ENCODE measurements around the gene NEK9. TPM values are rescaled to one million over a fixed set of nuclear protein-coding genes. Genes with fewer than 3 reads are reported as not detected.

Gene NEK9
- total and polyA plus RNA-seq, 2 donors (not counting 3 experiments of a cell fraction or from before 2014, with no cell fraction given), result 22.1 to 65.1 TPM

DNA sequence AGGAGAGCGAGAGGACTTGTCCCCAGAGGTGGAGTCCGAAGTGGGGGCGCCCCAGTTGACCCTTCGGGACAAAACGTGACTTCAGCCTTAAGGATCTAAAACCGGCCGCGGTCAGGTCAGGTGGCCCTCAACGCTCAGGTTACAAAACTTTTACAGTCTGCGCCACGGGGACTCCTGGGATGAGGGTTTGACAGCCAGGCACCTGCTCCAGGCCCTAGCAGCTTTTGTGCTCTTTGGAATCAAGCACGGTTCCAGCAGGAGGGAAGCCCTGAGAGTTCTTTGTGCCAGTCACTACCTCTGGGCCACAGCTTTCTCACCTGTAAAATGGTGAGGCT is 57.1 kb downstream of the NEK9 start:
- Histone ChIP-seq H3K4me2 (ENCODE audit: insufficient read depth, low read length) (peak overlapping the region; percentile 95), H3K9me3 (replicated peaks; ENCODE audit: control insufficient read depth, insufficient read depth, low read length) (no peaks in the 10 kb centered on the region), H3K79me2 (ENCODE audit: control insufficient read depth, insufficient read depth, low read length) (no peaks in the 10 kb centered on the region), H3K27me3 (ENCODE audit: control insufficient read depth in 2 of 2, insufficient read depth in 2 of 2, low read length in 2 of 2) (no peaks in the 10 kb centered on the region), H3K9me1 (replicated peaks; ENCODE audit: control insufficient read depth, extremely low read depth, insufficient read depth, low read length) (no peaks in the 10 kb centered on the region), H3K27ac (ENCODE audit: insufficient read depth, low read depth, low read length) (peak overlapping the region; percentile 86), H2AFZ (ENCODE audit: low read depth, low read length) (peak overlapping the region; percentile 55), H3K4me1 (ENCODE audit: control insufficient read depth, extremely low read depth, insufficient read depth, low read length) (peaks cover 13% of the 10 kb centered on the region), H3K4me3 (replicated peaks in 1 of 3; ENCODE audit: insufficient read depth in 1 of 3, low read depth in 1 of 3, low read length in 3 of 3) (peak overlapping the region in 1 of 3 experiments; percentile 11), H3K9ac (replicated peaks; ENCODE audit: extremely low read depth, insufficient read depth, low read length) (peak overlapping the region; percentile 72), H3K36me3 (ENCODE audit: control insufficient read depth in 2 of 2, extremely low read depth in 1 of 2, insufficient read depth in 2 of 2, low read length in 2 of 2) (no peaks in the 10 kb centered on the region), H4K20me1 (replicated peaks; ENCODE audit: control insufficient read depth, extremely low read depth, insufficient read depth, low read length) (no peaks in the 10 kb centered on the region)
- intact Hi-C loops (cut with micrococcal nuclease) (loop anchor here (1.0 to 5.0 kb wide), 4 partner anchors 10 to 123 kb away; partner anchors contain the start of genes EIF2B2 and PGF), dilution Hi-C loops (cut with MboI; ENCODE audit: extremely low pct_ligation_motif_present, low sequenced_read_pairs) (no loop called here)
- TF ChIP-seq JUN (IDR thresholded peaks at IDR 0.05; ENCODE audit: borderline replicate concordance, insufficient read depth, insufficient read length, low read depth), result no peak
- no peak for TF ChIP-seq POLR2AphosphoS5 (IDR thresholded peaks at IDR 0.05; ENCODE audit: insufficient read depth, low read depth, low read length)
- no peak for TF ChIP-seq MYC (IDR thresholded peaks at IDR 0.05; ENCODE audit: low read depth, low read length)
- FAIRE-seq (no peak), DNase-seq (ENCODE audit: low read depth, low spot score) (no peak)
- CTCF ChIA-PET, result interaction anchor here (0.6 to 2.8 kb wide), 8 partner anchors 19 to 198 kb away, joined by 3 to 15 read pairs (median 4); no protein-coding TSS in a partner anchor
- BruUV-seq (replicated peaks), result no TSS peak
- POLR2A ChIA-PET, result interaction anchor here (0.6 kb wide), 1 partner anchor 114 kb away, joined by 3 read pairs; the partner anchor contains the start of gene PGF

DNA sequence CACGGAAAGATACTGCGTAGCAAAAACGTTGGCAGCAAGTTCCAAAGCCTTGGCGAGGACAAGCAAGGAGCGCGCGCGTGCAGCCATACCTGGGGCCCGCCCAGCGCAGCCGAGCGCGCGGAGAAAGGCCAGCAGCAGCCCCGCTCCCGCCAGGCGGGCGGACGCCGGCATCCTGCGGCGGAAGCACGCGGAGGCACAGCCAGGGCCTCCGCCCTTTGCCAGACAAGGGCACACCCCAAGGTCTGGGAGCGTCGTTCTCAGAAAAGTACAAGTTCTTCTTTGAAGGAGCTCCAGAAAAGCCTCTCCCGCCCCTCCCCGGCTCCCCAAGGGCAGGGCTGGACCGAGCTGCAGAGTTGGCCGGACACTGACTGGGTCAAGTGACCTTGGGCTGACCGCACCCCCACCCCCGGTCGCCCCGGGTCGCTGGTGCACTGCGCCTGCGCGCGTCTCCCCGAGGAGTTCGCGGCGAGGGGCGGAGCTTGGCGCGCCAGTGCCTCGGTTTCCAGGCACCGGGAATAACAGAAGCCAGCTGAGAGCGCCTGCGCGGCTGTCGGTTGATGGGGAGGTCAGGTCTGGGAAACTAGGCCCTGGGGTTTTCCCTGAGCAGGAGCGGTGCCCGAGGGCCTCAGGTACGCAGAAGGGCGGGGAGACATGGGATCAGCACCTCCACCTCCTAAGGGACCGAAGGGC is 57.6 kb downstream of the NEK9 start, which contains the start of gene ZC2HC1C:
TSS of gene ZC2HC1C (plus strand) at position 521 of the 690 bp plus-strand sequence. CDS start 933 bp downstream, outside the sequence.
- H3K4me3 ChIP-seq (replicated peaks in 1 of 3; ENCODE audit: insufficient read depth in 1 of 3, low read depth in 1 of 3, low read length in 3 of 3), result peak within 1 kb of the TSS; percentile 31 to 69 (median 59)
- no peaks in the 10 kb centered on the region for H3K79me2 ChIP-seq (ENCODE audit: control insufficient read depth, insufficient read depth, low read length)
- intact Hi-C loops (cut with micrococcal nuclease) (loop anchor here (1.0 to 5.0 kb wide), 4 partner anchors 10 to 122 kb away; partner anchors contain the start of genes EIF2B2 and PGF), dilution Hi-C loops (cut with MboI; ENCODE audit: extremely low pct_ligation_motif_present, low sequenced_read_pairs) (no loop called here)
- H3K9me3 ChIP-seq (replicated peaks; ENCODE audit: control insufficient read depth, insufficient read depth, low read length), result no peaks in the 10 kb centered on the region
- ChIA-PET POLR2A (interaction anchor here (0.6 to 1.3 kb wide), 2 partner anchors 114 kb away, joined by 3 to 4 read pairs; partner anchors contain the start of gene PGF), CTCF (interaction anchor here (0.6 to 2.8 kb wide), 8 partner anchors 19 to 197 kb away, joined by 3 to 15 read pairs (median 4); no protein-coding TSS in a partner anchor)
- H4K20me1 ChIP-seq (replicated peaks; ENCODE audit: control insufficient read depth, extremely low read depth, insufficient read depth, low read length), result no peaks in the 10 kb centered on the region
- DNase-seq (ENCODE audit: low read depth, low spot score) (peak; percentile 91), FAIRE-seq (peak; percentile 76)
- H3K9me1 ChIP-seq (replicated peaks; ENCODE audit: control insufficient read depth, extremely low read depth, insufficient read depth, low read length), result no peaks in the 10 kb centered on the region
- H2AFZ ChIP-seq (ENCODE audit: low read depth, low read length), result peak within 1 kb of the TSS; percentile 55
- peaks cover 14% of the 10 kb centered on the region for H3K4me1 ChIP-seq (ENCODE audit: control insufficient read depth, extremely low read depth, insufficient read depth, low read length)
- TF ChIP-seq GATA2 (IDR thresholded peaks at IDR 0.05; ENCODE audit: insufficient read depth, insufficient read length, low read depth, low read length) (no peak), FOS (IDR thresholded peaks at IDR 0.05; ENCODE audit: borderline replicate concordance, insufficient read depth, low read length) (peak; percentile 3), MYC (IDR thresholded peaks at IDR 0.05; ENCODE audit: low read depth, low read length) (no peak), EZH2 (IDR thresholded peaks at IDR 0.05; ENCODE audit: borderline replicate concordance, low read depth, low read length, severe bottlenecking) (no peak), JUN (IDR thresholded peaks at IDR 0.05; ENCODE audit: borderline replicate concordance, insufficient read depth, insufficient read length, low read depth) (no peak), POLR2AphosphoS5 (IDR thresholded peaks at IDR 0.05; ENCODE audit: insufficient read depth, low read depth, low read length) (peak; percentile 88), POLR2A (IDR thresholded peaks at IDR 0.05; ENCODE audit: low read depth, low read length) (peak; percentile 77)
- TF ChIP-seq, protein P1, sequence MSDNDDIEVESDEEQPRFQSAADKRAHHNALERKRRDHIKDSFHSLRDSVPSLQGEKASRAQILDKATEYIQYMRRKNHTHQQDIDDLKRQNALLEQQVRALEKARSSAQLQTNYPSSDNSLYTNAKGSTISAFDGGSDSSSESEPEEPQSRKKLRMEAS (IDR thresholded peaks at IDR 0.05; ENCODE audit: insufficient read depth, insufficient read length), result peak; percentile 13
- TF ChIP-seq, protein P2, sequence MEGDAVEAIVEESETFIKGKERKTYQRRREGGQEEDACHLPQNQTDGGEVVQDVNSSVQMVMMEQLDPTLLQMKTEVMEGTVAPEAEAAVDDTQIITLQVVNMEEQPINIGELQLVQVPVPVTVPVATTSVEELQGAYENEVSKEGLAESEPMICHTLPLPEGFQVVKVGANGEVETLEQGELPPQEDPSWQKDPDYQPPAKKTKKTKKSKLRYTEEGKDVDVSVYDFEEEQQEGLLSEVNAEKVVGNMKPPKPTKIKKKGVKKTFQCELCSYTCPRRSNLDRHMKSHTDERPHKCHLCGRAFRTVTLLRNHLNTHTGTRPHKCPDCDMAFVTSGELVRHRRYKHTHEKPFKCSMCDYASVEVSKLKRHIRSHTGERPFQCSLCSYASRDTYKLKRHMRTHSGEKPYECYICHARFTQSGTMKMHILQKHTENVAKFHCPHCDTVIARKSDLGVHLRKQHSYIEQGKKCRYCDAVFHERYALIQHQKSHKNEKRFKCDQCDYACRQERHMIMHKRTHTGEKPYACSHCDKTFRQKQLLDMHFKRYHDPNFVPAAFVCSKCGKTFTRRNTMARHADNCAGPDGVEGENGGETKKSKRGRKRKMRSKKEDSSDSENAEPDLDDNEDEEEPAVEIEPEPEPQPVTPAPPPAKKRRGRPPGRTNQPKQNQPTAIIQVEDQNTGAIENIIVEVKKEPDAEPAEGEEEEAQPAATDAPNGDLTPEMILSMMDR (IDR thresholded peaks at IDR 0.05; ENCODE audit: extremely low read depth in 1 of 2, insufficient read depth in 1 of 2, low read depth in 1 of 2, low read length in 2 of 2), result no peak
- no TSS peak for BruUV-seq (replicated peaks)
- no peaks in the 10 kb centered on the region for H3K36me3 ChIP-seq (ENCODE audit: control insufficient read depth in 2 of 2, extremely low read depth in 1 of 2, insufficient read depth in 2 of 2, low read length in 2 of 2)
- peak within 1 kb of the TSS; percentile 72 for H3K9ac ChIP-seq (replicated peaks; ENCODE audit: extremely low read depth, insufficient read depth, low read length)
- H3K27ac ChIP-seq (ENCODE audit: insufficient read depth, low read depth, low read length), result peak within 1 kb of the TSS; percentile 86
- H3K27me3 ChIP-seq (ENCODE audit: control insufficient read depth in 2 of 2, insufficient read depth in 2 of 2, low read length in 2 of 2), result no peaks in the 10 kb centered on the region
- peak within 1 kb of the TSS; percentile 95 for H3K4me2 ChIP-seq (ENCODE audit: insufficient read depth, low read length)
